Stimulated activated CD8-positive, alpha-beta memory T cell treated with anti-CD3 and anti-CD28 coated beads, Interleukin-15, amount 100 ng/mL, for 48 hours (primary cell): Measurements from ENCODE around the gene PLPP2.

Experiments
- DNase-seq, 2 donors: peaks; one replicate each; pipeline ENCODE4 v3.0.0-alpha.2; 2020; ENCODE audit warnings: low read depth in 2 of 2

The PLPP2 gene

DNA sequence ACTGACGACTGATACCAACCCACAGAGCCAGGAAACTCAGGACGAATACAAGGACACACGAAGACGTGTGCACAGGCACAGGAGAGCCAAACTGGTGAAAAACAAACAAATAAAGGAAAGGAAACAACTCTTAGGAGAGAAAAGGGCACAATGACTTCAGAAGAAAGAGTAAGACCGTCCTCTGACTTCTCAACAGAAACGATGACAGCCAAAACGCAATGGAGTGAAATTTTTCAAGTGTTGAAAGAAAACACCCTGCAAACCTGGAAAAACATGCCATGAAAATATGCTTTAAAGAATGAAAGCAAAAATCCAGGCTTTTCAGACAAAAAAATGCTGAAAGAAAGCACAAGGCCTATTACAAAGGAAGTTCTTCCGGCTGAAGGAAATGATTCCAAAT lies 24.6 kb upstream of the PLPP2 start:
- DNase-seq, result no peak

DNA sequence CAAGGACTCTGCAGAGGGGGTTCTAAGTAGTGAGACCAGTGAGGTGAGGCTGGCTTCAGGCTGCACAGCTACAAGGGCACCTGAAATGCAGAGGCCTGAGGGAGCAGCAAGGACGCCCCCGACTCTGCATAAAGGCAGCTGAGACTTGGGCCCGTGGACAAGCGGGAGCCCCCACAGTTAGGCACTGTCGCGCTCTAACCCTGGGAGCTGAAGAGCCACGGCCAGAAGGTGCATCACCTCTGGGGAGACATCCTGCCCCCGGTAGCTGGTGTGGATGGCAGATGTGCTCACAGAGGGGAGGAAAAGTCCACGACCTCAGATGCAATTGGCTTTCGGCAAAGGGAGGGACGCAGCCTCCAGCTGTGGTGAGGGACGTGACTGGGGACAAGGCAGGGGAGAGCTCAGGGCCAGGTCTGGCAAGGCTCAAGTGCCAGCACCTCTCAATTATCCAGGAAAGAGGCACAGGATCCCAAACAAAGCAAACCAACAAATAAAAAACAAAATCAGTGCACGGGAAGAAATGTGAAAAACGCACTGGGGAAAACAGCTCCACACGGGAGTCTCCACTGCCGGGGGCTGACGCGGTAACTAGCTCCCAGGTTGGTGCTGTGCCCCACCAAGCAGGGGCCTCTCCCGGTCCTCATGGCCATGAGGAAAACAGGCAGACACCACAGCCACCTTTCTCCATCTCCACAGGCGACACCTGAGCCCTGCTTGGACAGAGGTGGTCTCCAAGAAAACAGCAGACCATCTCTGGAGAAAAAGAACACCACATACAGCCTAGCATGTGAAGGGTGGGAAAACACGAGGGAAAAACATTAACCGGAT lies 23.0 kb upstream of the PLPP2 start:
- DNase-seq, result no peak

DNA sequence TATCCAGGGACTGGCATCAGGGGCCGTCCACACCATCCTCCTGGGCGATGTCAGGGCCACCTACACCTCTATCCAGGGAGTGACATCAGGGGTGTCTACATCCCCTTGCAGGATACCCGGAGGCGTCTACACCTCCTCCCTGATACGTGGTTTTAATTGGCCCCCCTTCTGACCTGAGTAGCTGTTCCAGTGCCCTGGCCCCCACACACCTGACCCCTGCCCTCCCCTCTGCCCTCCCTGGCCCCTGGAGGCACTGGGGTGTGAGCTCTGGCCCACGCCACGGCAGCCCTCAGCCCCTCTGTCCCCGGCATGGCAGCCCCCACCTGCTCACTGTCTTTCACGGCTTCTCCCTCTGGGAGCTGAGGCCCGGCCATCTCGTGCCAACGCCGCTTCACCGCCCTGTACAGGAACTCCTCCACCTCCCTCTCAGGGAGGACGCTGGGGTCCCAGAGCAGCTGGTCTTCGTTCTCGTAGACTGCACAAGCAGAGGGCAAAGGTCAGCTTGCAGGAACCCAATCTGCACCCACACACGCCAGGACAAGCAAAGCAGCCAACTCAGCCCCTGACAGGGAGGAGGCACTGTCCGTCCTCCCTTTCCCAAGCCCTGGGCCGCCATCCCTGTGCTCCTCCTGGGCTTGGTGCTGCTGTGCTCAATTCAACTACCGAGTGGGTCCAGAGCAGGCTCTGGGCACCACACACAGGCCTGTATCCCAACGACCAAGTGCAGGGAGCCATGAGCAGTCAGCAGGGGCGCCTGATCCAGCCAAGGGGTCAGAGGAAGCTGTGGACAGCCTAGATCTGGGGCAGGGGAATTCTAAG lies 22.2 kb upstream of the PLPP2 start:
- DNase-seq, result no peak

DNA sequence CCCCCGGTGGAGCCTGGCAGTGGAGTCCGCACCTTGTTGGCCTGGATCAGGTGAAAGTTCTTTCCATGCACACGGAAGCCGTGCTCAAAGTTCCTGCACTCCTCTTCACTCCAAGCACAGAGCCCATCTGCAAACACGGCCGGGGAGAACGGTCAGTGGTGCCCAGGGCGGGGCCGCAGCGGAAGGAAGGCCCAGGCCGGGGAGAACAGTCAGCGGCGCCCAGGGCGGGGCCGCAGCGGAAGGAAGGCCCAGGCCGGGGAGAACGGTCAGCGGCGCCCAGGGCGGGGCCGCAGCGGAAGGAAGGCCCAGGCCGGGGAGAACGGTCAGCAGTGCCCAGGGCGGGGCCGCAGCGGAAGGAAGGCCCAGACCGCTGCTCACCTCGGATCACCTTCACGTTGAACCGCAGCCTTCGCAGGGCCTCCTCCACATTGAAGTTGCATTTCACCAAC lies 20.6 kb upstream of the PLPP2 start:
- DNase-seq, result no peak

DNA sequence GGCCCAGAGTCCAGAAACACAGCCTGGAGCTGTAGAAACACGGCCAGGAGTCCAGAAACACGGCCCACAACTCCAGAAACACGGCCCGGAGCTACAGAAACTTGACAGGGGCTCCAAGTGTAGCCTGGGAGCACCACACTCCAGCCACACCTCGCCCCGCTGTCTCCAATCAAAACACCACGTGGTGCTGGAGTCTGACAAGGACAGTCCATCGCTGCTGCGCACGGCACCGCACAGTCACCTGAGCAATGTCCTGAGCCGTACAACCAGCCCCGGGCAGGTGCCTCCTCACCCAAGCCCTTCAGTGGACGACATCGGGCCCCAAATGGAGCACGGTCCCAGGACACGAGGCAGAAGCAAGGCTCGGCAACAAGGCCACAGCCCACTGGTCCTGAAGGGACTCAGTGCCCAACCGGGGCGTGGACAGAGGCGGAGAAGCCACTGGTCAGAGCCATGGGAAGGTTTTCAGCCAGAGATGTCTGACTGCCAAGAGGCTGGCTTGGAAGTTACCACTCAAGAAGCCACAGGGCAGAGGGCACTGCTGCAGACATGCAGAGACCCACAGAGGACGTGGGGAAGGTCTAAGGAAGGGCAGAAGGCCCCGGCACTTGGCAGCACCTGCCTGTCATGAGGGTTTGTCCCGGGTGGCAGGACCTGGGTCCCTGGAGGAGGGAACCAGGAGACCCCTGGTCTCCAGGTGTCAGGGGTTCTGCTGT lies 19.7 kb upstream of the PLPP2 start:
- DNase-seq, result no peak

DNA sequence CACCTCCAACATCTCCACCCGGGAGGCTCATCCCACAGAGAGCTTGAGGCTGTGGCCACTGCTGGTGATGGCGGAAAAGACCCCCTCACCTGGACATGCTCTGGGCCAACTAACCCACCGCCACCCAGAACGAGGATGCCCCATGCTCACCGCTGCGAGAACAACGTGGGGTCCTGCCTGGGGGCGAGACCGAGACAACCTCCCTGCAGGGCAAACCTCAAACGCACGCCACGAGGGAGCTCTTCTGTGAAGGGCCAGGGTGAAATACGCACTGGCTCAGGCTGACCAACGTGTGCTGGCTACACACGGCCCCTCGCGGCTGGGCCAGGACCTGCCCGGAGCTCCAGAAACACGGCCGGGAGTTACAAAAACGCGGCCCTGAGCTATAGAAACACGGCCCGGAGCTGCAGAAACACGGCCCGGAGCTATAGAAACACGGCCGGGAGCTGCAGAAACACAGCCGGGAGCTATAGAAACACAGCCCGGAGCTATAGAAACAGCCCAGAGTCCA lies 19.0 kb upstream of the PLPP2 start:
- no peak for DNase-seq

DNA sequence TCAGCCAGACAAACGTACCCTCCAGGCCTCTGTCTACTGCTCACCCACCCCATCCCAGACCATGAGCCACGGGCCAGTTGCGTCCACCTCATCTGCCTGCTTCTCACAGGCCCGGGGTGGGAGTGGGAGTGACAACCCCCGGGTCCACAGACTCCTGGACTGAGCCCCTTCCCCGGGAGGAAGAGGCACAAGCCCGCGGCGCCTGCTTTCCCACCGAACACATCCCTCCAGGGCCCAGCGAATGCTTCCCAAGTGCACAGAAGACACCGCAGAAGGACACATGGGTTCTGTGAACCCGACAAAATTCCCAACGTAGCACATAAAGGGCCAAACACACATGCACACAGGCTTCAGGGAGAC lies 18.0 kb upstream of the PLPP2 start:
- no peak for DNase-seq

DNA sequence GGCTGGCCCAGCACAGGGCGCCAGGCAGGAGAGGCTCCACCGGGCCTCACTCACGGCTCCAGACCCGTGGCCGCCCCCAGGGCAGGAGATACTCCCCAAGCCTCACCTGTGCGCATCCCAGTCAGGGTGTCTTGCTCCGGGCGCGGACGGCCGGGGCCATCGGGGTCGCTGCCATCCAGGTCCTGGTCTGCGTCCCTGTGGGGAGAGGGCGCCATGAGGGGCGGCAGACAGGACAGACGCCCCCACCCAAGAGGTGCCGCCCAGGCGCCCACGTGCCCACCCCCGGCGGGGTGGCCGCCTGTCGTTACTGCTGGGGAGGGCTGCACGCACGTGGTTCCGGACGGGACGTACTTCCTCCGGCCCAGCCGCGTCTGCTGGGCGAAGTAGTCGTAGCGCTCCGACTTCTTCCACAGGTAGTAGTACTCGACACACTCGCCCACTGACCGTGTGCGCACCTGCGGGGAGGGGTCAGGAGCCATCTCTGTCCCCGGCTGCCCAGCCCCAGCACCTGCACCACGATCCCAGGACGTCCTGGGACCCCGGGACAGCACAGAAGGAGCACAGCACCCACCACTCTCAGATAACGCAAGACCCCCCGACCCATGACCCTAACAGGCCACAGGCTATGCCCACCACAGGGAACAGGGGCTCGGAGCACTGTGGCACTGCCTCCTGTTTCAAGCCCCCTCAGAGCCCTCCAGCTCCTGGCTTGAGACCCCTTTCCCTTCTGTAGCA lies 17.4 kb upstream of the PLPP2 start:
- DNase-seq, result no peak

DNA sequence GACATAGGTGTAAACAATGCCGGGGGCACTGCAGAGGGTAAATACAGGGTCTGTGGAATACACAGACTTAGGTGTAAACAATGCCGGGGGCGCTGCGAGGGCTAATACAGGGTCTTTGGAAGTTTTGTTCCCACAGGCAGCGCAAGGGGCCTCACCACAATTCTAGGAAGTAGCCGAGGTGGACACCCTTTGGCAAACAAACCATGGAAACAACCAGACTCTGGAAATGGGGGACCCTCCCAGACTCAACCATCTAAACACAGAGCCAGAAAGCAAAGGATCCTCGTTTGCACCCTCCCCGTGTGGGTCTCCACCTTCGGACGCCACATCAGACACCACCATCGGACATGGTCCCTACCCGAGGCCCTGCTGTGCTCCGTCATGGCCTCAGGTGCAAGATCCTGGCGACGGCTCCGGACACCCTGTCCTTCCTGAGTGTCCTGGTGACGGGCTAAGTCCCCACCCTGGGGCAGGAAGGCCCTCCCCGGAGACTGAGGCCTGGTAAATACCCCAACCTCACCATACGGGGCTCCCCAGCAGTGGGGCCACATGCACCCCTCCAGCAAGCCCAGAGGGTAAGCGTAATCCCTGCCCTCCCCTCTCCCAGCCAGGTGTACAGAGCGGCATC lies 16.7 kb upstream of the PLPP2 start:
- no peak for DNase-seq

DNA sequence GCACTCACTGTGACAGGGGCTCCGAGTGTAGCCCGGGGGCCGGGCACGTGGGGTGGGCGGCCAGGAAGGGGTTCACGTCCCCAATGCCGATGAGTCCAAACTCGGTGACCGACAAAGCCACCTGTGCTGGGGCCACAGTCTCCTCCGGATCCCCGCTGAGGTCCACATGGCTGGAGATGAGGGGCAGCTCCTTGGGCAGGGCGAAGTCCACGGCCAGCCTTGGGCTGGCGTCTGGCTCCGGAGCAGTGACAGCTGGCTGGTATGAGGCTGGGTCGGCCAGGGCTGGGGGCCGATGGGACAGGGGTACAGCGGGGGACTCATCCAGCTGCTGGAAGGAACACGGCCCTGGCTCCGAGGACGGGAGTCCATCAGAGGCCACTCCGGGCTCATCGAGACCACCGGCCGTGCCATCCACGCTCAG lies 15.9 kb upstream of the PLPP2 start:
- DNase-seq, result no peak

DNA sequence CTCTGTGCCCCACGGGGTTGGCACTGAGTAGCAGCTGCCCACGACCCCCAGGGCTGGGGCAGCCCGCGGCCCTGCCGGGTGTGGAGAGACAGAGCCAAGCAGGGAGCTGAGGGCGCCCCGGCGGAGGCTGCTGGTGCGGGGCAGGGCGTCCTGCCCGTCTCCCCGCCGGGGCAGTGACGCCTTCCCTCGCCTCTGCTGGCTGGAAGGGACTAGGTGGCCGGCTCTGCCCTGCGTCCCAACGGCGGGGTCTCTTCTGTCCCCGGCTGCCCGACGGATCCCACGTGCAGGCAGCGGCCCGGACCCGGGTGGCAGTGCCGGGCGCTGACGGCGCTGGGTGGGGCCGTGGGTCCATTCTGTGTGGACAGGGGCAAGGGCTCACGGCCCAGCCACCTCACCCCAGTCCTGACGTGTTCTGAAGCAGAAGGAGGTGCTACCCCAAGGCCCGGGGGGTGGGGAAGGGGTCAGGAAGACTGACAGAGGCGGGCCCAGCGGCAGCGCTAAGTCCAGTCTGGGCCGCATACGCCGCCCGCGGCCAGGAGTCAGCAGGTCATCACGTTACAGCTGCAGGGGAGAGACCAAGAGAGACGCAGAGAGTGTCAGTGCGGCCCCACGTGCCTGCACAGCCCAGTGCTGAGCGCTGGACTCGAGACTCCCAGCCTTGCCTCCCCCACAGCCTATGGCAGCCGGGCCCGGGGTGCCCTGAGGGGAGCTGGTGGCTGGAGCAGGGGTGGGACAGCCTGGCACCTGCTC lies 15.1 kb upstream of the PLPP2 start:
- no peak for DNase-seq

DNA sequence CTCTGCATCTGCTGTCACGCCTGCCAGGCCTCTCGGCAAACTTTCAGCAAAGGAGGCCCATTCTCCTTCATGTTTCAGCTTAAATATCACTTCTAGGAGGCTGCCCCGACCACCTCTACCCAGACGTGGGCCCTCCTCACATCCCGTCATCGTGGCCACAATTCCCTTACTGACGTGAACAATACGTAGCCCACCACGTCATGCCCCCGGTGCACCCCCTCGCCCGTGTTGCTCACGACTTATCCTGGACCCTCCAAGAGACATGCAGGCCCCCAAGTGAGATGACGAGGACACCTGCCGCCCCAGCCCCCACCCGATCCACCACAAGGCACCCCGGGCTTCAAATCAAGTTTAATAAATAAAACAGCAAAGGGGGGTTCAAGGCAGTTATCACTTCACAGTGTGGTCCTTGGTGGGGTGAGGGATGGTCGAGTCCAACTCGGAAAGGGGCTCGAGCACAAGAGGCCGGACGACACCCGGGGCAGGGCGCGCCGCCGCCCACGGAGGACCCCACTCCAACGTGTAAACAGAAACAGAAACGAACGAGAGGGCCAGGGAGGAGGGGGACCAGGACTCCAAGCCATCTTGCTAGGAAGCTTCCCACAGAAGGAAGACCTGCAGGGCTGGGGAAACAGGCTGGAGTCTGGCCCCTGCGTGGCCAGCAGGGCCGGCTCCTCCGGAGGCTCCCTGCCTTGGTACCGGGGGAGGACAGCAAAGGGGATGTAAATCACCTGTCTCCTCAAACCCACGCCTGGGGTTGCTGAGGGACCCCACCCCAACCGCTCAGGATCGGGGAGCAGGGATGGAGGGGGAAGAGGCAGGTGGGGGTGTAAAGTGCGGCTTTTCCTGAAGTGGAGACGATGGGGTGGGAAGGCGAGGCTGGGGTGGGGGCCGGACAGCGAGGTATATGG lies 14.3 kb upstream of the PLPP2 start:
- no peak for DNase-seq

DNA sequence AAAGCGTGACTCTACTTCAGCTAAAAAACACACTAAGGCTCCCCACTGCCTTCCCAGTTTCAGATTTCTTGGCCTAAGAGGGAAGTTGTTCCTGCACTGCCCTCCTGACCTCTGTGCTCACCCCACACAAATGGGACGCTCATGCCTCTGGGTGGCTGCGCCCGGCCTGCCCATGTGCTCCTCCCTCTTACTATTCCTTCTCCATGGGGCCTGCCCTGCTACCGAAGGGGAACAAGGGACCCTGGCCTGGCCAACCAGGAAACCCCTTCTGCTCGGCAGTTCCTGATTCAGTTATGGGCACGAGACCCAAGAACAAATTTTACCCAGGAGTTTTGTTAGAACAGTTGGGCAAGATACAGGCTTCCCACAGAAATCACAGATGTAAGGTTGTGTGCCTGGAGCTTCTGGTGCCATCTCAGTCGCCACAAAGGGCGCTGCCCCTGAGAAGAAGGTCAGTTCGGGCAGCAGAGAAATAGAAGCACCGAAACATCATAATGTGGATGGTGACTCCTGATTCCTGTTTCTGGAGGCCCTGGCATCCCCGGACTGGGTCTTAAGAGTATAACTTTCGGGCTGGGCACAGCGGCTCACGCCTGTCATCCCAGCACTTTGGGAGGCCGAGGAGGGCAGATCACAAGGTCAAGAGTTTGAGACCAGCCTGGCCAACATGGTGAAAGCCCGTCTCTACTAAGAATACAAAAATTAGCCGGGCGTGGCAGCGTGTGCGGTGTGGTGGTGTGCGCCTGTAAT lies 5.4 kb upstream of the PLPP2 start:
- DNase-seq, result no peak

DNA sequence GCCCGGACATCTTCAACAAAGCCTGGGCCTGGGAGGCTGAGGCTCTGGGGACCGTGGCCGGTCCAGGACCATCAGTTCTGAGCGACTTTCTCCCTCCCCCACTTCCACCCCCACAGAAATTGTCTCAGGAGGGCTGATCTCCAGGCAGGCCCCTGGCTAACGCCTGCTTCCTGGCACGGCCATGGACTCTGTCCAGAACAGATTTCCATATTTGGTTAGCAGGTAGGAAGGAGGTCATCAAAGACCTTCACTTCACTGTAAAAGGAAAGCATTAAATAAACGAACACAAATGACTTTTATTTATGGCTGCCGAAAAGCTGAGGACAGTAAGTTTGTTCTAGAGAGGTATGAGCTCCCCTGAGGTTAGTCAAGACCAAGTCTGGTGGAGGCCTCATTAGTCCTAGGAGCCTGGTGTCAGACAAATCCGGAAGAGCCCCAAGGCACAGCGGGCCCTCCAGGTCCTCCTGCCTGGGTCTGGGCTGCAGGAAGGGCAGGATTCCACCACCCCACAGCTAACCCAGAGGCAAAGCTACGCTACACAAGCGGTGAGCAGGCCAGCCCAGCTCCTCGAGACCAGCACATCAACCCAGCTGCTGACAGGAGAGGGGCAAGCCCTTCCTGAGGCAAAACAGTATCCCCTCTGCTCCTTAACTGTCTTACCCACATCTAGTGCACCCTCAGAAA lies 4.6 kb upstream of the PLPP2 start:
- DNase-seq, result no peak

DNA sequence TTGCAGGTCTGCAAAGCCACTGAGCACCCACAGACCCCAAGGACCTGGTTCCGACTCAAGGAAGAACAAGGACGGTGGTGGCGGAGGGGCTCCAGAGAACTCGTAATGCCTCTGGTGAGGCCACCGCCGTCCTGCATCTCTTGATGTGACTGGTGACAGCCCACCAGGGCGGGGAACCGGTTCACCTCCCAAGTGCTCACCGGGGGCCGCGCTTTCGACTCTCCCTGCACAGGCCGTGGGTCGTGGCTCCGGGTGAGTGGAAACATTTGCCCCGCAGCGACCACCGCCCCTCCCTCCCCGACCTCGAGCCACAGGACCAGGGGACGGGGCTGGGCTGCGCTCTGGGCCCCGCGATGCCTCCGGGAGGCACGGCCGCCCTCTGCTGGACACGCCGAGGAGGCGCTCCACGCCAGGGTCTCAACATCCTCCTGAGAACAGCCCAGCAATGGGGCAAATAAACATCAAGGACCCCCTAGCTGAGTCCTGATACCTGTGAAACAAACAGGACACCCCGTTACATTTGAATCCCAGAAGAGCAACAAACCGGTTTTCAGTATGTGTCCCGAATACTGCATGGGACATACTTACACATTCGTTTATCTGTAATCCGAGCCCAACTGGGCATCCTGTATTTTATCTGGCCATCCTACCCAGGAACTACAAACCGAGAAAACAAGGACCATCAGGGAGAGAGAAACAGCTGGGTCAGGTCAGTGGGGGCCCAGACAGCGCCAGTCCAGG lies 3.9 kb upstream of the PLPP2 start:
- DNase-seq, result peak in 1 of 2 donors; percentile 32

DNA sequence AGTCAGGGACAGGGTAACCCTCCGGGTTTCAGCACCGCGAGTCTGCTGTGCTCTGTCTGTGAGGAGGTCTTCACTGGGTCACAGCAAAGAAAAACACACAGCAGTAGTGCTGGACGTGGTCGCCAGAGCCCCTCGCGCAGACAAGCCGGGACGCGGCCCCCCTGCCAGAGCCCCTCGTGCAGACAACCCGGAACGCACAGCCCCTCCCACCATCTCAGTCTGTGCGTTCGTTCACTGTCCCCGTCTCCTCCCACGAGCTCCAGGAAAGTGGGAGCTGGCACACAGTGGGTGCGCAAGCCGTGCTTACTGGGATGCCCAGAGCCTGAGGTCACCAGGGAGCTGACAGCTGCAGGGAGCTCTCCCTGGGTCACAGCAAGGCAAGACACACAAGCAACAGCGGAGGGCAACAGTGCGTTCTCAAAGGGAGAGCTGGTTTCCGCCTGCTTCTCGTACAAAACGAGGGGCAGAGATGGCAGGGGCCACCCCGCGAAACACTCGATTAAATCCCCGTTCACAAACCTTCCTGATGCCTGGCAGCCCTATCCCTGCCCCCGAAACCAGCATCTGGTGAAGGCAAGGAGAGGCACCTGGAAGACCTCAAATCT lies 3.2 kb upstream of the PLPP2 start:
- DNase-seq, result no peak
